Left lung (tissue), 14 donors: ENCODE data around the gene CXorf66. TPM values are rescaled to one million over a fixed set of nuclear protein-coding genes. Genes with fewer than 3 reads are reported as not detected.

Source experiments
- ATAC-seq: fragments of 200-7000 bp; cut with Tn5 transposase; one replicate; pipeline ENCODE4 v1.9.1; 2020; ENCODE audit warnings: moderate library complexity
- DNase-seq, 4 donors: peaks; one replicate each; pipeline ENCODE4 v3.0.0-alpha.2; 2013 to 2020
- H3K27ac ChIP-seq, 2 donors: fragments of 200-600 bp; sonication (generic) in 1 of 2; one replicate each; pipeline versions ENCODE4 v1.5.0 to v1.8.0; 2020 to 2021
- H3K27me3 ChIP-seq, 2 donors: fragments of 200-600 bp; sonication (generic) in 1 of 2; one replicate each; pipeline versions ENCODE4 v1.5.0 to v1.8.0; 2020 to 2021
- H3K36me3 ChIP-seq, 2 donors: fragments of 200-600 bp; sonication (generic) in 1 of 2; one replicate each; pipeline versions ENCODE4 v1.5.0 to v1.8.0; 2020 to 2021
- H3K4me1 ChIP-seq, 2 donors: fragments of 200-600 bp; one replicate each; pipeline ENCODE4 v1.8.0; 2021
- H3K4me3 ChIP-seq, 2 donors: fragments of 200-600 bp; sonication (generic) in 1 of 2; one replicate each; pipeline versions ENCODE4 v1.5.0 to v1.8.0; 2020 to 2021; ENCODE audit warnings: mild to moderate bottlenecking in 1 of 2
- H3K9me3 ChIP-seq, 2 donors: fragments of 200-600 bp; sonication (generic) in 1 of 2; one replicate each; pipeline versions ENCODE4 v1.5.0 to v1.8.0; 2020 to 2021
- intact Hi-C, 2 donors: fragments of 100-400 bp; cut with DNase I; formaldehyde crosslinking; loops; one replicate each; pipeline versions ENCODE4 v1.11.2 to v1.14.2; 2022
- long read RNA-seq, 12 donors: library from polyadenylated mRNA in 2 of 12; unstranded in 2 of 12; transcript quantifications; one replicate each; pipeline ENCODE4 v2.0.0 and lab custom pipeline, GENCODE V29; 2019 to 2026
- polyA plus RNA-seq, 6 donors: library from polyadenylated mRNA; unstranded; fragments of 120-200 nt; gene quantifications; one replicate each; pipeline ENCODE4 v1.2.1, GENCODE V29; 2013; ENCODE audit not compliant: insufficient read length in 6 of 6
- total RNA-seq, 2 donors: library from RNA; stranded (reverse); fragmentation: NEBNext Ultra II Directional; extraction: Animal tissue kit (Norgen Biotek cat#: 25700); gene quantifications; one replicate each; pipeline ENCODE4 v1.2.1, GENCODE V29; 2021
- TF ChIP-seq, protein P1 (sequence below), 2 donors: fragments of 200-600 bp; sonication (generic) in 1 of 2; IDR thresholded peaks; one replicate each; pipeline versions ENCODE4 v1.5.0 to v1.8.0; 2021; ENCODE audit warnings: antibody characterized with exemption in 2 of 2
- donor health status: DM: no; HTN: yes; CAD: no.
- donor health status: DM: no; HTN: no; CAD: no.

Gene CXorf66, protein sequence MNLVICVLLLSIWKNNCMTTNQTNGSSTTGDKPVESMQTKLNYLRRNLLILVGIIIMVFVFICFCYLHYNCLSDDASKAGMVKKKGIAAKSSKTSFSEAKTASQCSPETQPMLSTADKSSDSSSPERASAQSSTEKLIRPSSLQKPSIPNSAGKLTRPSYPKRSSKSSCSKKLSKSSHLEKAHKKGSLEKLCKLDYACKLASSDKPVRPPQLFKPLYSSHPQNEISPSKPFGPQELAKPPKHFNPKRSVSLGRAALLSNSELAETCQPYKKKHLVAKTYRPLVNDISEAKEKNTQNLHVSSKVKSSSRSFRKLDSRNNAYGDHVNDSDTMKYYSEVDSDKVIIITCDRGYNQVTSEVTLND
- total RNA-seq = not detected
- not detected for polyA plus RNA-seq
- long read RNA-seq, donor 1 = 0 reads
- long read RNA-seq, donor 2 = 0 reads
- long read RNA-seq, donor 3 = 0 reads
- long read RNA-seq, donor 4 = 0 reads
- long read RNA-seq, donor 5 = 0 reads
- long read RNA-seq, donor 6 = 0 reads
- long read RNA-seq, donor 7 = 0 reads
- long read RNA-seq, donor 8 = 0 reads
- long read RNA-seq, donor 9 = 0 reads
- long read RNA-seq, donor 10 = 0 reads
- long read RNA-seq, donor 11 = 0 reads
- long read RNA-seq, donor 12 = 0 reads

DNA sequence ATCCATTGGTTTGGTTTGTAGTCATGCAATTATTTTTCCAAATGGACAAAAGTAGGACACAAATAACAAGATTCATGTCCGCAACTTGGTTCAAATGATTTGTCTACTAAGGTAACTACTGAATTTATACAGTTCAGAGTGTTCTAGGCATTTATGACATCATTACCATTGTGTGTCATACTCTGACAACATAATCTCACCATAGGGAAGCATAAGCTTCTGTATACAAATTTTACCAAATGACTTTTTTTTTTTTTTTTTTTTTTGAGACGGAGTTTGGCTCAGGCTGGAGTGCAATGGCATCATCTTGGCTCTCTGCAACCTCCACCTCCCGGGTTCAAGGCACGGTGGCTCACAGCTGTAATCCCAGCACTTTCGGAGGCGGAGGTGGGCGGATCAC, at the start of gene CXorf66:
CXorf66 (minus strand) TSS at position 101 of the 400 bp plus-strand sequence; CDS start at position 76, 25 bp downstream.
- H3K4me1 ChIP-seq = no peaks in the 10 kb centered on the region
- H3K27ac ChIP-seq = no peak within 1 kb of the TSS
- no peak within 1 kb of the TSS for H3K4me3 ChIP-seq
- H3K9me3 ChIP-seq = no peaks in the 10 kb centered on the region
- no peak for DNase-seq
- intact Hi-C loops = no loop called here
- ATAC-seq = no peak
- H3K27me3 ChIP-seq = no peaks in the 10 kb centered on the region
- H3K36me3 ChIP-seq = no peaks in the 10 kb centered on the region
- TF ChIP-seq, protein P1, sequence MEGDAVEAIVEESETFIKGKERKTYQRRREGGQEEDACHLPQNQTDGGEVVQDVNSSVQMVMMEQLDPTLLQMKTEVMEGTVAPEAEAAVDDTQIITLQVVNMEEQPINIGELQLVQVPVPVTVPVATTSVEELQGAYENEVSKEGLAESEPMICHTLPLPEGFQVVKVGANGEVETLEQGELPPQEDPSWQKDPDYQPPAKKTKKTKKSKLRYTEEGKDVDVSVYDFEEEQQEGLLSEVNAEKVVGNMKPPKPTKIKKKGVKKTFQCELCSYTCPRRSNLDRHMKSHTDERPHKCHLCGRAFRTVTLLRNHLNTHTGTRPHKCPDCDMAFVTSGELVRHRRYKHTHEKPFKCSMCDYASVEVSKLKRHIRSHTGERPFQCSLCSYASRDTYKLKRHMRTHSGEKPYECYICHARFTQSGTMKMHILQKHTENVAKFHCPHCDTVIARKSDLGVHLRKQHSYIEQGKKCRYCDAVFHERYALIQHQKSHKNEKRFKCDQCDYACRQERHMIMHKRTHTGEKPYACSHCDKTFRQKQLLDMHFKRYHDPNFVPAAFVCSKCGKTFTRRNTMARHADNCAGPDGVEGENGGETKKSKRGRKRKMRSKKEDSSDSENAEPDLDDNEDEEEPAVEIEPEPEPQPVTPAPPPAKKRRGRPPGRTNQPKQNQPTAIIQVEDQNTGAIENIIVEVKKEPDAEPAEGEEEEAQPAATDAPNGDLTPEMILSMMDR (IDR thresholded peaks at IDR 0.05) = no peak

DNA sequence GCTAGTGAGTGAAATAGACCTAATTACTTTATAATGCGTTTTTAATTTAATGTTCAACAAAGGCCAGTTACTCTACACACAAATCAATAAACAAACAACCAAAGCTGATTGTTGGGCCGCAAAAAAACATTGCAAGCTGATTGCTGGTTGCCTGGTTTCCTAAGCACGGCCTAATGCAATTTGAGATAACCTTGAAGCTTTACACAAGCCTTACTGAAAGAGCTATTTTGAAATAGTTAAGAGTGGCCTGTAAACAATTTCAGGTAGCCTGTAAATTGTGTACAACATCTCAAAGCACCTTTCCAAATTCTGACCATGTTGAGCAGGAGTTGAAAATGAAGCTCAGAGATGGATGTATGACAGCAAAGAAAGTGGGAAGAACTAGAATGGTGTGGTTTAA, 17.5 kb upstream of the CXorf66 start:
- no peaks in the 10 kb centered on the region for H3K27me3 ChIP-seq
- ATAC-seq = no peak
- no peaks in the 10 kb centered on the region for H3K4me1 ChIP-seq
- no peak overlapping the region for H3K4me3 ChIP-seq
- no peak for DNase-seq
- H3K9me3 ChIP-seq = no peaks in the 10 kb centered on the region
- H3K36me3 ChIP-seq = no peaks in the 10 kb centered on the region
- TF ChIP-seq, protein P1 (IDR thresholded peaks at IDR 0.05) = no peak
- intact Hi-C loops = no loop called here
- H3K27ac ChIP-seq = no peak overlapping the region

DNA sequence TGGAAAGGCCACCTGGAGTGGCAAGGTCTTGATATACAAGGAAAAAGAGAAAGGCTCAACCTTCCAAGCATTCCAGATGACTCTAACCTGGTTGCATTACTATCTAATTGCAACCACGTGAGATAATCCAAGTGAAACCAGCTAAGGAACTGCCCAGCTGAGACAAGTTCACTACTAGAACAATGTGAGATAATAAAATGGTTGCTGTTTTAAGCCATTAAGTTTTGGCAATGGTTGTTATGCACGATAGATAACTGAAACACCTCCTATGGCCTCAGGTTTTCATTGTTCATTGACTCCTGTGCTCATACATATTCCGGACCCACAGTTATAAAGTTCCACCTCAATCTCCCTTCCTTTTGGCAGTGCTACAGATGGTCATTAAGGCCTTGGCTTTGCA, 9.2 kb upstream of the CXorf66 start:
- Histone ChIP-seq H3K9me3 (no peaks in the 10 kb centered on the region), H3K36me3 (no peaks in the 10 kb centered on the region), H3K4me3 (no peak overlapping the region), H3K4me1 (no peaks in the 10 kb centered on the region), H3K27me3 (peaks cover 0 to 11% of the 10 kb centered on the region in 2 donors), H3K27ac (no peak overlapping the region)
- intact Hi-C loops = no loop called here
- DNase-seq (no peak), ATAC-seq (no peak)
- TF ChIP-seq, protein P1 (IDR thresholded peaks at IDR 0.05) = no peak

DNA sequence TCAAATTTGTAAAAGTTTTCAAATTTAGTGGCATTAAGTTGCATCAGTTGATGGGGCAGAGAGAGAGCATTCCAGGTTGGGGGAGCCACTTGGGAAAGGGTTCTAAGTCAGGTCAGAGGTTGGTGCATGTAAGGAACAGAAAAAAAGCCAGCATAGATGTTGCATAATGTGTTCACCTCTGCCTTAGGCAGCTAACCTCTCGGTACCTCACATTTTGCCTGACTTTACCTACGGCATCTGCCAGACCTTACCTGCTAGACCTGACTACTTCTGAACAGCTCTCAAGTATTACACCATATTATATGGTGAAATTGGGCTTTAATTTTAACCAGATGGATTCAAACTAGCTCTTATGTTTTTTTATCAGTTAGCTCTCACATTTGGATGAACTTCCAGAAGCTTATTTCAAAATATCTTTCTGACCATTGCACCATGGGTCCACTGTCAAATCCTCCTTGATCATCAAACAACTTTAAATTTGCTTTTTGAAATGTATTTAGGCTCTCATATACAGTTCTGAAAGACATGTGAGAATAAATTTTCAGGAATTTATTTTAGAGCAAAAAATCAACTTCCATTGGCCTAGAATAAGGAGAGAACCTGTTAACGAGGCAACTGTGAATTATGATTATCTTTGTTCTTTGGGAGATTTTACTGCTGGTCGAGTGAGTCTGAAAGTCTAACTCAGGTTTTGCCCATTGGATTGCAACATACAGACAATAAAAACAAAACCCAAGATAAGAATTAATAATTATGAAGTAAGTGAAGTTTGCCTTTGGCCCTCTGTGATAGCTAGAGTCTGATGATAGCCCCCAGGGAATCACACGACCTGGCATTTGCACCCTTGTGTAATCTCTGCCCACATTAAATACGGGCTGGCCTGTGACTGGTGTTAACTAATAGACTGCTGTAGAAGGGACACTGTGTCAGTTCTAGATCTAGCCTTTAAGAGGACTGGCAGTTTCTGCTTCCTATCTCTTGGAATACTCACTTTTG, 7.6 kb upstream of the CXorf66 start:
- H3K9me3 ChIP-seq = no peaks in the 10 kb centered on the region
- intact Hi-C loops = no loop called here
- H3K27ac ChIP-seq = no peak overlapping the region
- no peaks in the 10 kb centered on the region for H3K36me3 ChIP-seq
- no peak overlapping the region for H3K4me3 ChIP-seq
- H3K27me3 ChIP-seq = peaks cover 0 to 11% of the 10 kb centered on the region in 2 donors
- TF ChIP-seq, protein P1 (IDR thresholded peaks at IDR 0.05) = no peak
- no peaks in the 10 kb centered on the region for H3K4me1 ChIP-seq
- DNase-seq = no peak
- ATAC-seq = no peak
